ENCODE data around the gene ARHGEF10L.

Gene ARHGEF10L

GRCh38 chr1:17734609-17735008 lies 195.1 kb downstream of the ARHGEF10L start:
- no peak for TF ChIP-seq CTCF (IDR thresholded peaks at IDR 0.05; ENCODE audit: extremely low read depth, missing control alignments)
- DNase-seq (ENCODE audit: low spot score): no peak

GRCh38 chr1:17735348-17735747 lies 195.8 kb downstream of the ARHGEF10L start:
- DNase-seq (ENCODE audit: low spot score): no peak
- no peak for TF ChIP-seq CTCF (IDR thresholded peaks at IDR 0.05; ENCODE audit: extremely low read depth, missing control alignments)

- DNase-seq (ENCODE audit: low spot score): no peak
- TF ChIP-seq CTCF (IDR thresholded peaks at IDR 0.05; ENCODE audit: extremely low read depth, missing control alignments): no peak
Observed at GRCh38 chr1:17735793-17736192, 196.3 kb downstream of the ARHGEF10L start.

- no peak for TF ChIP-seq CTCF (IDR thresholded peaks at IDR 0.05; ENCODE audit: extremely low read depth, missing control alignments)
- DNase-seq (ENCODE audit: low spot score): no peak
Observed at GRCh38 chr1:17736625-17737024, 197.1 kb downstream of the ARHGEF10L start.

- DNase-seq (ENCODE audit: low spot score): no peak
- TF ChIP-seq CTCF (IDR thresholded peaks at IDR 0.05; ENCODE audit: extremely low read depth, missing control alignments): no peak
Observed at GRCh38 chr1:17739050-17739449, 199.6 kb downstream of the ARHGEF10L start.

GRCh38 chr1:17741052-17741451 lies 201.6 kb downstream of the ARHGEF10L start:
- TF ChIP-seq CTCF (IDR thresholded peaks at IDR 0.05; ENCODE audit: extremely low read depth, missing control alignments): no peak
- no peak for DNase-seq (ENCODE audit: low spot score)

- TF ChIP-seq CTCF (IDR thresholded peaks at IDR 0.05; ENCODE audit: extremely low read depth, missing control alignments): no peak
- DNase-seq (ENCODE audit: low spot score): no peak
Observed at GRCh38 chr1:17742583-17742982, 203.1 kb downstream of the ARHGEF10L start.

All from GM20000 (cell line).